Thoracic aorta (tissue), 2 donors: ENCODE results near the gene GTF2F1. TPM values are rescaled to one million over a fixed set of nuclear protein-coding genes. Genes with fewer than 3 reads are reported as not detected.
"Not testable (repeated sequence)": the region's sequence is repeated elsewhere in the genome, so short reads cannot be mapped to it uniquely, and the experiment has no call there.

Source experiments
- ATAC-seq: fragments of 150-250 bp; one replicate; pipeline ENCODE4 v1.8.0; 2017; ENCODE audit warnings: low read depth; ENCODE audit not compliant: insufficient number of reproducible peaks, low FRiP score
- DNase-seq: peaks from one replicate; pipeline ENCODE4 v3.0.0-alpha.2; 2020; ENCODE audit warnings: low spot score
- H3K27ac ChIP-seq, 2 donors: fragments of 200-600 bp; sonication (generic); 1 replicate in 1 of 2; 2 replicates in 1 of 2; pipeline ENCODE4 v1.5.1; 2016; ENCODE audit warnings: mild to moderate bottlenecking in 2 of 2, moderate library complexity in 2 of 2
- H3K27me3 ChIP-seq: fragments of 200-600 bp; sonication (generic); replicated peaks from 2 replicates; pipeline ENCODE4 v1.6.0; 2016; ENCODE audit warnings: mild to moderate bottlenecking; ENCODE audit not compliant: insufficient read depth
- H3K36me3 ChIP-seq: fragments of 200-600 bp; sonication (generic); one replicate; pipeline ENCODE4 v1.5.1; 2016
- H3K4me1 ChIP-seq, 2 donors: fragments of 200-600 bp; sonication (generic); 1 replicate in 1 of 2; 2 replicates in 1 of 2; pipeline versions ENCODE4 v1.5.1 to v1.6.0; 2016; ENCODE audit warnings: low read depth in 2 of 2, mild to moderate bottlenecking in 1 of 2; ENCODE audit not compliant: control insufficient read depth in 1 of 2
- H3K4me3 ChIP-seq: fragments of 200-600 bp; sonication (generic); 2 replicates; pipeline ENCODE4 v1.5.1; 2016; ENCODE audit warnings: mild to moderate bottlenecking
- H3K9me3 ChIP-seq: fragments of 200-600 bp; sonication (generic); 2 replicates; pipeline ENCODE4 v1.5.1; 2016
- total RNA-seq, 2 donors: library from RNA; depleted of rRNA; stranded (reverse); fragments of >200 nt; gene quantifications; one replicate each; pipeline versions ENCODE4 v1.1.0 to v1.2.3, GENCODE V29; 2016
- TF ChIP-seq, protein P1 (sequence below): fragments of 200-600 bp; sonication (generic); IDR thresholded peaks from one replicate; pipeline ENCODE4 v1.5.1; 2019; ENCODE audit warnings: antibody characterized with exemption

Gene GTF2F1
- total RNA-seq, 2 donors from 2014 or later: 22.7 to 27.7 TPM

- no peaks in the 10 kb centered on the region for H3K27me3 ChIP-seq
- no peaks in the 10 kb centered on the region for H3K9me3 ChIP-seq
- peaks cover 5 to 13% of the 10 kb centered on the region in 2 donors for H3K4me1 ChIP-seq
- H3K36me3 ChIP-seq: peaks cover 18% of the 10 kb centered on the region
- H3K27ac ChIP-seq: peak within 1 kb of the TSS; percentile 98 to 100
- peak within 1 kb of the TSS; percentile 100 for H3K4me3 ChIP-seq
- ATAC-seq (peak; percentile 88), DNase-seq (peak; percentile 100)
- TF ChIP-seq, protein P1, sequence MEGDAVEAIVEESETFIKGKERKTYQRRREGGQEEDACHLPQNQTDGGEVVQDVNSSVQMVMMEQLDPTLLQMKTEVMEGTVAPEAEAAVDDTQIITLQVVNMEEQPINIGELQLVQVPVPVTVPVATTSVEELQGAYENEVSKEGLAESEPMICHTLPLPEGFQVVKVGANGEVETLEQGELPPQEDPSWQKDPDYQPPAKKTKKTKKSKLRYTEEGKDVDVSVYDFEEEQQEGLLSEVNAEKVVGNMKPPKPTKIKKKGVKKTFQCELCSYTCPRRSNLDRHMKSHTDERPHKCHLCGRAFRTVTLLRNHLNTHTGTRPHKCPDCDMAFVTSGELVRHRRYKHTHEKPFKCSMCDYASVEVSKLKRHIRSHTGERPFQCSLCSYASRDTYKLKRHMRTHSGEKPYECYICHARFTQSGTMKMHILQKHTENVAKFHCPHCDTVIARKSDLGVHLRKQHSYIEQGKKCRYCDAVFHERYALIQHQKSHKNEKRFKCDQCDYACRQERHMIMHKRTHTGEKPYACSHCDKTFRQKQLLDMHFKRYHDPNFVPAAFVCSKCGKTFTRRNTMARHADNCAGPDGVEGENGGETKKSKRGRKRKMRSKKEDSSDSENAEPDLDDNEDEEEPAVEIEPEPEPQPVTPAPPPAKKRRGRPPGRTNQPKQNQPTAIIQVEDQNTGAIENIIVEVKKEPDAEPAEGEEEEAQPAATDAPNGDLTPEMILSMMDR: no peak
Measured at GRCh38 chr19:6372594-6373095, 20.3 kb downstream of the GTF2F1 start, which contains the start of gene ALKBH7. ALKBH7 (plus strand) TSS chr19:6372794; CDS start chr19:6372821, 27 bp downstream.

DNA sequence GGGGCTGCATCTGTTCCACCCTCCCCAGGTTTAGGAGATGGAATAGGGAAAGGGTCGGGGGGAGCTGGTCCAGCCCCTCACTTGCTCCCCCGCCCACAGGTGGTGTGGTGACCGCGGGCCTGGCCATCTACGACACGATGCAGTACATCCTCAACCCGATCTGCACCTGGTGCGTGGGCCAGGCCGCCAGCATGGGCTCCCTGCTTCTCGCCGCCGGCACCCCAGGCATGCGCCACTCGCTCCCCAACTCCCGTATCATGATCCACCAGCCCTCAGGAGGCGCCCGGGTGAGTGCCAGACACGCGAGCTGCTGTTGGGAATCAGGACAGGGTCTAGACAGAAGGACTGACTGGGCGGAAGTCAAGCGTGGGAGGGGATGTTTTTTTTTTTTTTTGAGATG, 28.6 kb downstream of the GTF2F1 start:
- Histone ChIP-seq H3K27ac (no peak overlapping the region), H3K4me1 (peaks cover 8 to 10% of the 10 kb centered on the region in 2 donors), H3K9me3 (no peaks in the 10 kb centered on the region), H3K27me3 (no peaks in the 10 kb centered on the region), H3K36me3 (peaks cover 33% of the 10 kb centered on the region), H3K4me3 (no peak overlapping the region)
- no peak for DNase-seq
- TF ChIP-seq, protein P1: no peak
- no peak for ATAC-seq

GRCh38 chr19:6362351-6362801, 30.6 kb downstream of the GTF2F1 start:
- TF ChIP-seq, protein P1: no peak
- peaks cover 13% of the 10 kb centered on the region for H3K36me3 ChIP-seq

DNA sequence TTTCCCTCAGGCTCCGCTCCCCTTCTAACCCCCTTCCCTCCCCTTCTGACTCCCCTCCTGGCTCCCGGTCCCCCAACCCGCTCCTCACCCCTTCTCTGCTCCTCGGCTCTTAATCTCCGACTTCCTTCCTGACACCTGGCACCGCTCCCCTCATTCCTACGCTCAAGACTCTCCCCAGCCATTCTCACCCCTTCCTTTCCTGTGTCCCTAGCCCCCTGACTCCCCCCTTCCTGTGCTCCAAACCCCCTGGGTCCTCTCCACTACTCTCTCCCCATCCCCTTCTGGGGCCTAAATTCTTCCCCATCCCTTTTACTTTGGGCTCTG, 31.0 kb downstream of the GTF2F1 start:
- Histone ChIP-seq H3K4me1 (peaks cover 8 to 10% of the 10 kb centered on the region in 2 donors), H3K27me3 (no peaks in the 10 kb centered on the region), H3K9me3 (no peaks in the 10 kb centered on the region), H3K27ac (peak overlapping the region; percentile 72 to 81), H3K36me3 (peaks cover 12% of the 10 kb centered on the region), H3K4me3 (peak overlapping the region; percentile 84)
- DNase-seq (no peak), ATAC-seq (no peak)
- TF ChIP-seq, protein P1: no peak

More at GRCh38 chr19:6362351-6362801, 30.6 kb downstream of the GTF2F1 start:
- H3K4me1 ChIP-seq: peaks cover 8 to 10% of the 10 kb centered on the region in 2 donors
- H3K9me3 ChIP-seq: no peaks in the 10 kb centered on the region
- DNase-seq (no peak), ATAC-seq (no peak)
- H3K27me3 ChIP-seq: no peaks in the 10 kb centered on the region
- peak overlapping the region; percentile 84 for H3K4me3 ChIP-seq
- H3K27ac ChIP-seq: peak overlapping the region; percentile 72 to 81

GRCh38 chr19:6360857-6361216, 32.1 kb downstream of the GTF2F1 start:
- Histone ChIP-seq H3K27ac (peak overlapping the region in 1 of 2 donors; percentile 81), H3K4me3 (peak overlapping the region; percentile 84), H3K36me3 (peaks cover 12% of the 10 kb centered on the region)
- not testable (repeated sequence) for H3K27me3 ChIP-seq, DNase-seq, ATAC-seq, H3K9me3 ChIP-seq, H3K4me1 ChIP-seq

DNA sequence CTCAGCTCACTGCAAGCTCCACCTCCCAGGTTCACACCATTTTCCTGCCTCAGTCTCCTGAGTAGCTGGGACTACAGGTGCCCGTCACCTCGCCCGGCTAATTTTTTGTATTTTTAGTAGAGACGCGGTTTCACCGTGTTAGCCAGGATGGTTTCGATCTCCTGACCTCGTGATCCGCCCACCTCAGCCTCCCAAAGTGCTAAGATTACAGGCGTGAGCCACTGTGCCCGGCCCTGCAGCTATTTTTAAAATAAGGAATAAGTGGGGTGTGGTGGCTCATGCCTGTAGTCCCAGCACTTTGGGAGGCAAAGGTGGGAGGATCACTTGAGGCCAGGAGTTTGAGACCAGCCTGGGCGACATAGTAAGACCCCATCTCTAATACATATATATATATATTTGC, 32.5 kb downstream of the GTF2F1 start:
- not testable (repeated sequence) for DNase-seq, ATAC-seq, H3K9me3 ChIP-seq, H3K36me3 ChIP-seq, H3K4me1 ChIP-seq, H3K4me3 ChIP-seq, H3K27me3 ChIP-seq, H3K27ac ChIP-seq
